Subcutaneous abdominal adipose tissue (tissue), 5 donors: ENCODE measurements around the gene CSE1L.
"Not testable (repeated sequence)": the region's sequence is repeated elsewhere in the genome, so short reads cannot be mapped to it uniquely, and the experiment has no call there.

Experiments
- H3K27ac ChIP-seq: one replicate; pipeline ENCODE4 v1.7.0; 2013; ENCODE audit warnings: low read depth, mild to moderate bottlenecking, inconsistent platforms, low read length, moderate library complexity
- H3K27me3 ChIP-seq, 5 donors: one replicate each; pipeline ENCODE4 v1.7.0; 2013; ENCODE audit warnings: low read length in 5 of 5, inconsistent platforms in 1 of 5; ENCODE audit not compliant: control insufficient read depth in 5 of 5, insufficient read depth in 4 of 5
- H3K36me3 ChIP-seq, 5 donors: one replicate each; pipeline ENCODE4 v1.7.0; 2013; ENCODE audit warnings: low read length in 5 of 5; ENCODE audit not compliant: control insufficient read depth in 5 of 5, insufficient read depth in 5 of 5
- H3K4me1 ChIP-seq, 5 donors: one replicate each; pipeline ENCODE4 v1.7.0; 2013; ENCODE audit warnings: low read length in 5 of 5, mild to moderate bottlenecking in 3 of 5, moderate library complexity in 1 of 5; ENCODE audit not compliant: control insufficient read depth in 5 of 5, insufficient read depth in 5 of 5
- H3K4me3 ChIP-seq, 5 donors: one replicate each; pipeline ENCODE4 v1.7.0; 2013; ENCODE audit warnings: low read length in 5 of 5, low read depth in 1 of 5
- H3K9ac ChIP-seq, 5 donors: one replicate each; pipeline ENCODE4 v1.7.0; 2013; ENCODE audit warnings: low read length in 5 of 5, mild to moderate bottlenecking in 4 of 5, moderate library complexity in 3 of 5
- H3K9me3 ChIP-seq, 5 donors: one replicate each; pipeline ENCODE4 v1.7.0; 2013; ENCODE audit warnings: low read length in 5 of 5; ENCODE audit not compliant: control insufficient read depth in 5 of 5
- donor health status: healthy.
- donor health status: healthy.
- donor health status: healthy.
- donor health status: healthy.
- donor health status: healthy.

Gene CSE1L

GRCh38 chr20:49118307-49118706 is 72.2 kb downstream of the CSE1L start:
- Histone ChIP-seq H3K9me3 (no peaks in the 10 kb centered on the region), H3K27me3 (no peaks in the 10 kb centered on the region), H3K36me3 (peaks cover 26 to 87% (median 76%) of the 10 kb centered on the region in 5 donors), H3K27ac (no peak overlapping the region), H3K4me1 (no peaks in the 10 kb centered on the region), H3K9ac (no peak overlapping the region), H3K4me3 (no peak overlapping the region)

- no peak overlapping the region for H3K27ac ChIP-seq
Observed at GRCh38 chr20:49119988-49120387, 73.9 kb downstream of the CSE1L start.

GRCh38 chr20:49122920-49123319 is 76.8 kb downstream of the CSE1L start:
- peaks cover 25 to 61% (median 52%) of the 10 kb centered on the region in 5 donors for H3K36me3 ChIP-seq
- H3K4me1 ChIP-seq, result no peaks in the 10 kb centered on the region

More at GRCh38 chr20:49119988-49120387, 73.9 kb downstream of the CSE1L start:
- Histone ChIP-seq H3K9me3 (no peaks in the 10 kb centered on the region), H3K27me3 (no peaks in the 10 kb centered on the region), H3K4me1 (no peaks in the 10 kb centered on the region), H3K36me3 (peaks cover 25 to 85% (median 73%) of the 10 kb centered on the region in 5 donors), H3K4me3 (no peak overlapping the region), H3K9ac (no peak overlapping the region)

GRCh38 chr20:49123982-49124381 is 77.9 kb downstream of the CSE1L start:
- no peaks in the 10 kb centered on the region for H3K4me1 ChIP-seq
- H3K27ac ChIP-seq, result no peak overlapping the region
- no peak overlapping the region for H3K4me3 ChIP-seq
- peaks cover 20 to 54% (median 42%) of the 10 kb centered on the region in 5 donors for H3K36me3 ChIP-seq
- no peaks in the 10 kb centered on the region for H3K9me3 ChIP-seq
- no peak overlapping the region for H3K9ac ChIP-seq
- no peaks in the 10 kb centered on the region for H3K27me3 ChIP-seq

More at GRCh38 chr20:49122920-49123319, 76.8 kb downstream of the CSE1L start:
- Histone ChIP-seq H3K27me3 (no peaks in the 10 kb centered on the region), H3K27ac (no peak overlapping the region), H3K4me3 (no peak overlapping the region), H3K9me3 (no peaks in the 10 kb centered on the region), H3K9ac (no peak overlapping the region)

- Histone ChIP-seq H3K27me3 (no peaks in the 10 kb centered on the region), H3K27ac (no peak overlapping the region), H3K36me3 (peaks cover 11 to 50% (median 28%) of the 10 kb centered on the region in 5 donors), H3K4me1 (peaks cover 0 to 4% (median 0%) of the 10 kb centered on the region in 5 donors), H3K4me3 (no peak overlapping the region), H3K9me3 (no peaks in the 10 kb centered on the region), H3K9ac (no peak overlapping the region)
Observed at GRCh38 chr20:49132995-49133478, 86.9 kb downstream of the CSE1L start.

- H3K9me3 ChIP-seq, result no peaks in the 10 kb centered on the region
- peaks cover 0 to 4% (median 0%) of the 10 kb centered on the region in 5 donors for H3K4me1 ChIP-seq
- H3K4me3 ChIP-seq, result no peak overlapping the region
- H3K36me3 ChIP-seq, result peaks cover 11 to 47% (median 28%) of the 10 kb centered on the region in 5 donors
- no peak overlapping the region for H3K9ac ChIP-seq
- no peaks in the 10 kb centered on the region for H3K27me3 ChIP-seq
- no peak overlapping the region for H3K27ac ChIP-seq
Observed at GRCh38 chr20:49133571-49133970, 87.5 kb downstream of the CSE1L start.

GRCh38 chr20:49134797-49135196 is 88.7 kb downstream of the CSE1L start:
- not testable (repeated sequence) for H3K9me3 ChIP-seq, H3K27me3 ChIP-seq, H3K27ac ChIP-seq, H3K4me1 ChIP-seq, H3K9ac ChIP-seq, H3K4me3 ChIP-seq
- peaks cover 11 to 47% (median 28%) of the 10 kb centered on the region in 5 donors for H3K36me3 ChIP-seq

GRCh38 chr20:49136817-49137571 is 90.9 kb downstream of the CSE1L start:
- no peak overlapping the region for H3K27ac ChIP-seq

GRCh38 chr20:49138431-49138830 is 92.3 kb downstream of the CSE1L start:
- Histone ChIP-seq H3K4me3 (no peak overlapping the region), H3K36me3 (peaks cover 6 to 35% (median 20%) of the 10 kb centered on the region in 5 donors), H3K9ac (no peak overlapping the region), H3K9me3 (no peaks in the 10 kb centered on the region), H3K4me1 (peaks cover 0 to 2% (median 0%) of the 10 kb centered on the region in 5 donors), H3K27ac (no peak overlapping the region), H3K27me3 (no peaks in the 10 kb centered on the region)

More at GRCh38 chr20:49136817-49137571, 90.9 kb downstream of the CSE1L start:
- Histone ChIP-seq H3K36me3 (peaks cover 6 to 36% (median 19%) of the 10 kb centered on the region in 5 donors), H3K4me1 (peaks cover 0 to 4% (median 0%) of the 10 kb centered on the region in 5 donors), H3K27me3 (no peaks in the 10 kb centered on the region), H3K4me3 (no peak overlapping the region), H3K9me3 (no peaks in the 10 kb centered on the region), H3K9ac (no peak overlapping the region)

- H3K36me3 ChIP-seq, result peaks cover 6 to 29% (median 19%) of the 10 kb centered on the region in 5 donors
- peaks cover 0 to 2% (median 0%) of the 10 kb centered on the region in 5 donors for H3K4me1 ChIP-seq
- H3K9me3 ChIP-seq, result no peaks in the 10 kb centered on the region
- no peak overlapping the region for H3K27ac ChIP-seq
- H3K9ac ChIP-seq, result no peak overlapping the region
- H3K27me3 ChIP-seq, result no peaks in the 10 kb centered on the region
- no peak overlapping the region for H3K4me3 ChIP-seq
Observed at GRCh38 chr20:49140411-49140810, 94.3 kb downstream of the CSE1L start.
